NOMO-1 treated with dmso at 0.1 percent for 144 hours (cell line): ENCODE measurements around the gene PALD1.

Source experiments
- DNase-seq: peaks from one replicate; lab custom pipeline; 2025; ENCODE audit not compliant: unreplicated experiment; lab: John Stamatoyannopoulos, UW

PALD1 gene

DNA sequence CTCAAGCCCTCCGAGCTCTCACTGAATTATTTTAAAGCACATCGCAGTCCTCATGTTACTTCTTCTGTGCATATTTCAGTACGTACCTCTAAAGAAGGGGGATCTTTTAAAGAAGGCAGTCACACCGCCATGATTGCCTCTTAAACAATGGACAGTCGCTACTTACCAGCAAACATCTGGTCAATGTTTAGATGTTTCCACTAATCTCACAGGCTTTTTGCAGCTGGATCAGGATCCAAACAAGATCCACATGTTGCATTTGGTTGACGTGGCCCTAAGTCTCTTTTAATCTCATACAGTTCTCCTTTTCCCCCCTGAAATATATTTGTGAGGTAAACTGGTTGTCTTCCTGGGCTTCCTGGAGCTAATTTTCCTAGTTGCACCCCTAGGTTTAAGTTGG lies 74.0 kb downstream of the PALD1 start:
- DNase-seq = no peak

DNA sequence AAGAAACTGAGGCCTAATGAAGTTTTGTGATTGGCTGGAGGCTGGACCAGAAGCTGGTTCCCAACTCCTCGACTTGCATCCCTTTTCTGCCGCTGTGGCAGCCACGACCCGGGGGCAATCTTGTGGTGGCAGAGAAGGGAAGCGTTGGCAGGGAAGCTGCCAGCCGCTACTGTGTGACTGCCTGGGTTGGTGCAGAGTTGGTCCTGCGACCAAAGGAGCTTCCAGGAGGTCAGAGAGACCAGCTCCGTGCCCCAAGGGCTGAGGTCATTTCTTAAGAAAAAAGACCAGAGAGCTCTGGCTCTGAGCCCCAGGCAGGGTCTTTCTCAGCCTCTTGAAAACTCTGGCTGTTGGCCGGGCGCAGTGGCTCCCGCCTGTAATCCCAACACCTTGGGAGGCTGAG lies 76.8 kb downstream of the PALD1 start:
- DNase-seq = no peak

DNA sequence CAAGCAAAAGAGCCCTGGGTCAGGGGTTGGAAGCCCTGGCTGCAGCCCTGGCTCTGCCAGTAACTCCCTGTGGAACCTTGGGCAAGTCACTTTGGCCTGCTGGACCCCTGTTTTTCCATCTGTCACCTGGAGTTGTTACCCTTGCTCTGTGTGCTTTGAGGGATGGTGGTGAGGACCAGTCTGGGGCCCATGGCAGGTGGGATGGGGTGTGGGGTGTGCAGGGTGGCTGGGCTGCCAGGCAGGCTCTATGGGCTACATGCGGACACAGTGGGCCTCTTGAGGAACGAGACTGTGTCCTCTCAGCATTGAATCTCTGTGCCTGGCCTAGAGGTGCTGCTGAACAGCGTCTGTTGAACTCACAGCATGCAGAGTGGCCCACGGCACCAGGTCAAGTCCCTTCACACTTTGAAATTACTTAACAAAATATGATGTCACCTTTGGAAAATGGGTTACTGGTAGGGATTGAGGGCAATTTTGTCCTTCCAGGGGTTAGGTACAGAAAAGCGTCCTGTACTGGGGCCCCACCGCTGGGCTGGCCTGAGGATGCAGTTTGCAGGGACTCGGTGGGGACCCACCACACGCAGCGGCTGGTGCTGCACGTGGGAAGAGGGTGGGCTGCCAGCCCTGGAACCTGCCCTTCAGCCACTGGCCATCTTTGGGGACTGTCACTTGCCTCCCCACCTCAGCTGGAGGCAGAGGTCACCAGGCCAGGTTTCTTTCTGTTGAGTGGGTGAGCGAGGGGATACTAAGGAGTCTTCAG lies 78.7 kb downstream of the PALD1 start:
- no peak for DNase-seq

DNA sequence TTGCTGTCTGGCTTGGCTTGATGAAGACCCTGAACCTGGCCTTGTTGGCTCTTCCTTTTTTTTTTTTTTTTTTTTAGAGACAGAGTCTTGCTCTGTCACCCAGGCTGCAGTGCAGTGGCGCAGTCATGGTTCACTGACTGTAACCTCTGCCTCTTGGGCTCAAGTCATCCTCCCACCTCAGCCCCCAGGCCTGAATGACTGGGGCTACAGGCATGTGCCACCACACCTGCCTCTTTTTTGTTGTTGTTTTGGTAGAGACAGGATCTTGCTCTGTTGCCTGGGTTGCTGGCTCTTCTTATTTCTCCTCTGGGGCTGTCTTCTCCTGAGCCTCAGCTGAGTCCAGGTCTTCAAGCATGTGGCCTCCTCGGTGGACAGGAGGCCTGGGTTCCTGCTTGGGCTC lies 79.3 kb downstream of the PALD1 start:
- DNase-seq = no peak

DNA sequence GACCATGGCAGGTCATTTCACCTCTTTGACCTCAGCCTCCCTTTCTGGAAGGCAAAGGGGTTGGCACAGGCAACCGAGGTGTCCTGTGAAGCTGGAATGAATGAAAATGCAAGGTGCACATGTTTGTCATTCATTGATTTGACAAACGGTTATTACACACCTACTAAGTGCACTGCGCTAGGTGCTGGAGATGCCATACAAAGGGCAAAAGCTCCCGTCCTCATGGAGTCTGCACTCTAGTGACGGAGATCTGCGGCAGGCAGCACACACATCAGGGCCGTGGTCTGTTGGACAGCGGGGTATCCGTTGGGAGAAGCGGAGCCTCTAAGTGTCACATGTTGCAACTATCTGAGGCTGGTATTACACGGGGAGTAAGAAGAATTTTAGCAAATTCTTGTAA lies 79.7 kb downstream of the PALD1 start:
- DNase-seq = no peak

DNA sequence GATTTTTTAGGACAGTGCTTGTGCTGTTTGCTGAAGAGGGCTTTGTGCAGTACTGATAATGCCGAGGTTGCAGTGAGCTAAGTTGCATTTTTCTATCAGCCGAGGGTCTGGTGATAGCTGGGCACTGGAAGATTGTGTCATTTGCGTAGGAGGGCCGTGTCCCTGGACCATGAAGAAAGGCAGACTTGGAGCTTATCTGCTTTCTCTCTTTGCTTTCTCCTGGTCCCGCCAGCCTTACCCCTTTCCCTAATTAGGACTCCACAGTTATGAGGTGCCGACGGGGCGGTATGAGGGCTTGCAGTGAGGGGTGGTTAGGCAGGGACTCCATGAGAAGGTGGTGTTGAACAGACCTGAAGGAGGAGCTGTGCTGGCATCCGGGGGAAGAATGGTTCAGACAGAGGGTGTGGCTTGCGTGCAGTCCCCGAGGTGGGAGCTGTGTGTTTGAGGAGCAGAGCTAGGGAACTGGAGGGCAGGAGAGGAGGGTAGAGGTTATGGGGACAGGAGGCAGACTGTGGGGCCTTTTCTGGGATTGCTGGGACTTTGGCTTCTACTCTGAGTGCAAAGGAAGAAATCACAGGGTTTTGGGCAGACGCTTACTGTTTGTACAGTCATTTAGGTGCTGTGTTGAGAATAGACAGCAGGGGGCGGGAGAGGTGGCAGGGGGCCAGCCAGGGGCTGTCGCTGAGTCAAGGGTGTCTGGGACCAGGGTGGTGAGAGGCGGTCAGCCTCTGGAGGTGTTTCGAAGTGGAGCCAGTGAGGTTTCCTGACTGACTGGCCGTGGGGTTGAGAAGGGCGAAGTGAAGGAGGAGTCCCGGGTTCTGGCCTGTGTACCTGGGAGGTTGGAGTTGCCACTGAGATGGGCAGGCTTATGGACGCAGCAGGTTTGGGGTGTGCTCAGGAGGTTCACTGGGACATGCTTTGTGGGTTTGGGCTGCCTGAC lies 80.6 kb downstream of the PALD1 start:
- peak; percentile 62 for DNase-seq

DNA sequence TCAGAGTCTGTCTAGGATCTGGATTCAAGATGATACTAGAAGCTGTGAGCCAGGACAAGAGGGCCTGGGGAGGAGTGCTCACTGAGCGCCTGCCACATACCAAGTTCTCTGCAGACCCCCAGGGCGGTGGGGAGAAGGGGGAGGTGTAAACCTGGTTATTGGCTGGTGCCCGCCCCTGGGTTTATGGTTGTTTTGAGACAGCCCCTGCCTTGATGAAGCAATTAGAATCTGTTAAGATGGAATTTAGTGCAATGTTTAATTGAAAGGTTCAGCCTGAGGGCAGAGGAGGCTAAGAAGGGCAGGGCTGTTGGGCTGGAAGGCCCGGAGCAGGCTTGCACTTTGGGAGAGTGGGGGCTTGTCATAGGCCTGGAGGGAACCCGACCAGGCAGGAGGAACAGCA lies 81.3 kb downstream of the PALD1 start:
- no peak for DNase-seq

DNA sequence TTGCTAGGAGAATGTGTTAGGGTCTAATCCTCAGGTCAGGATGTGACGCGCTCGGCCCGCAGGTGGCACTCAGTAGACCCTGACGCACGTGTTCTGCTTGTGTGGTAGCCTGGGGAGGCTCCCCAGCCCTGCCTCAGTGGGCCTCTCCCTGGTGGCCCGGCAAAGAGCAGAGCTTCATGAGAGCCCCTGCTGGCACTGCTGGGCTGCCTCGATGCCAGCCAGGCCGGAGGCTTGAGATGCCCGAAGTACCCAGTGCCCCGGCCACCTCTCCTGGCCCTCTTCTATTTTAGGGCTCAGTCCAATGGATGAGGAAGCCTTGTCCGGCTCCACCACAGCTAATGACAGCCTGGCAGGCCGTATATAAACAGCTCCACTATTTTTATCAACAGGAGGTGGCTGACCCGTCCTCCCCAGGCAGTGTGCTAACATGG lies 82.0 kb downstream of the PALD1 start:
- no peak for DNase-seq

DNA sequence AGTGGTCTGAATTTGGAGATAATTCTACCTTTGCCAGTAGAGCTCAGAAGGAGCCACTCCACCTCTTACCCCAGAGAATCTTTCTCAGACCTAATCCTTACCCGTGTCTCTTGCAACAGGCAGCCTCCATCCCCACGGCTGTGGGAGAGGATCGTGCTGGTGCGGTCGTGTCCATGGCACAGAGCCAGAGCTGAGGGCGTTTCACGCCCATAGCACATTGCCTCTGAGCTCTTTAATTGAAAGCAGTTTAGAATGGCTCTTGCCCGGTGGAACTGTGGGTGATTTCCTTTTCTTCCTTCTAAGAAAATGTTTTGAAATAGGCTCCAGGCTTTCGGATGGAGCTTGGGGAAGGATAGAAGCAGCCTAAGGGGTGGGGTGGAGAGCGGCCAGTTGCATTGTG lies 82.5 kb downstream of the PALD1 start:
- DNase-seq = no peak

DNA sequence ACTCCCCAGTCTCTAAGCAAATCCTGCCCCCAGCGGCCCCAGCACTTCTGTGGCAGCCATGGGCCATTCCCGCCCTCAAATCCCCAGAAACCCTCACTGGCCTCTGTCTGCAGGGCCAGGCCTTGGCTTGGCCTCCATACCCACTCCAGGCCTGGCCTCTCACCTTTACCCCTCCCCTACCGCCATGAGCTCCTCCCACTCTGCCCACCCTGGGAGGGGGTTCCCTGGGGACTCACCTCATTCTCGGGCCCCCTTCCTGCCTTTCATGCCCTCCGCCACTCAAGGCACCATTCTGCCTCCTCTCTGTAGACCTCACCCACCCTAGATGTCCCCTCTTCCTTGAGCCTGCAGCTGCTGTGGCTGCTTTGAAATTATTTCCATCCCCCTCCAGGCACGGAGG lies 83.0 kb downstream of the PALD1 start:
- DNase-seq = no peak

DNA sequence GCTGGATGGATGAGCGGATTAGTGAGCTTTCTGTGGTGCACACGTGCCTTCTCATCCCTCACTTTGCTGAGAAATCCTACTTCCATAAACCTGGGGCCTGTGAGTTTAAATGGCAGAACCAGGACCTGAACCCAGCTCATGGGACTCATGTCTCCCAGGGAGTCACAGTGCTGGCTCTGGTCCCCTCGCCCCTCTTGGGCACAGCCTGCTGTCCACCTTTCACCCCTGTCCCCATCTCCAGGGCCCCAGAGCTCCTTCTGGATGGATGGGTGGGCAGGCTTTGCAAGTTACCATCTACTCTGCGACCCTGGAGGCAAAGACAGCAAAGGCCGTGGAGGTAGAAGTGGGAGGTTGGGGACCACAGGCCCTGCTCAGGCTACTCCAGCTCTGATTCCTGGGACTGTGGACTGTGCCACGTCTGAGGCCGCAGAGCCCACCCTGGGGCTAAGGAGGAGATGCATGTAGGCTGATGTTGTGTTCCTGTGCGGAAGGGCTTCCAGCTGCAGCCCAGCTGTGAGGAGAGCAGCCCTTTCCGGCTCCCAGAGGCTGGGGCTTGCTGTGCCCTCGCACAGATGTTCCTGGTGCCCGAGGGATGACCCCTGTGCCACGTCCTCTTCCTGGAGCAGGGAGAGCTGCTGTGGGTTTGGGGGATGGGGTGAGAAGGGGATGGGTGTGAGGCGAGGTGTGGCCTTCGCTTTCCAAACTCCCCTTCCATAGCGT lies 83.6 kb downstream of the PALD1 start:
- no peak for DNase-seq

DNA sequence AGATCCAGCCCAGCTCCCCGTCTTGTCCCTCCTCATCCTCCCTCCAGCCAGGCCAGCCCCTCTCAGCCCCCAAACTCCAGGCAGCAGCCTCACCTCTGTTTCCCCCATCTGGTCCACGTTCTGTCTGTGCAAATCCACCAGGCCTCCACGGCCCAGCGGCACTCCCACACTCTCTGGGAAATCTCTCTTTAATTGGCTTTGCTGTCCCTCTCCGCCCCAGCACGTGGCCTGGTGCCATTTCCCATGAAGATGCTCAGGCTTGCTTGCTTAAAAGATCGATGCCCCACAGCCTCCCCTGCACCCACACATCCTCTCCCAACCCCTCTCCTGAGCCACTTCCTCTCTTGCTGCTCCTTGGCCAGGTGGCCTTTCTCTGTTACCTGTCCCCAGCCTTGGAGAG lies 84.7 kb downstream of the PALD1 start:
- no peak for DNase-seq

DNA sequence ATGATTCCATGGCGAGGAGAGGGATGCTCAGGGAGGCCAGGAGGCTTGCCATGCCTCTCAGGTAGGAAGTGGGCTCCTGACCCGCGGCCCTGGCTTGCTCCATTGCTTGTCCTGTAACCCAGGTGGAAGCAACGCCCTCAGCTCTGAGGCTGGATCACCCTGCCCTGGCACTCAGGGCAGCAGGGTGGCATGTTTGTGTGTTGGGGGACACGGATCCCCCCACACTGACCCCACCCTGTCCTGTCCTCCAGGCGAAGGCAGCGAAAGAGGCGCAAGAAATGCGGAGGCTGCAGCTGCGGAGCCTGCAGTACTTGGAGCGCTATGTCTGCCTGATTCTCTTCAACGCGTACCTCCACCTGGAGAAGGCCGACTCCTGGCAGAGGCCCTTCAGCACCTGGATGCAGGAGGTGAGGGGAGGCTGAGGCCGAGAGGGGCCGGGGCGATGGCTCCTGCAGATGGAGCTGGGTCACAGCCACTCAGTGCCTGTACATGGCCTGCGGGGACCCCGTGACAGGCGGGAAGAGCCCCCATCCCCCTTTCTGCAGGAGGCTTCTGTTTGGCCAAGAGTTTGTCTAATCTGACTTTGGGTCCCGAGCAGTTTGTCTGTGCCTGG lies 85.7 kb downstream of the PALD1 start:
- DNase-seq = no peak

DNA sequence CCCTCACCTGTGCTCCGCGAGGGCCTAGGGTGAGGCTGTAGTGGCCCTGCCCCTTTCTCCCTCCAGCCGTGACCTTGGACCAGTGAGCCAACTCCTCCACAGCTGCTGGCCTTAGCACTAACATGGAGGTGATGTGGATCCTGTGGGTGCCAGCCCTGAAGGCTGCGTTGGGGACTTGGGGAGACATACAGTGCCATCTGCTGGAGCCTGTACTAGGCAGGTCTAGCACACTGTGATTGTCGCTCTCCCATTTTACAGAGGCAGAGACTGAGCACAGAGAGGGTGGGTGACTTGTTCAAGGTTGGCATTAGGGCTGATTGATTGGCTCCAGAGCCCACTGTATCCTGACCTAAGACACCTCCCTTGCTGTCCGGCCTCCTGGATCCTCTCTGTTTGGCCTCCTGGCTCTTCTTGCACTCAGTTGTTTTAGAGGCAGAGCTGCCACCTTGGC lies 86.4 kb downstream of the PALD1 start:
- no peak for DNase-seq

DNA sequence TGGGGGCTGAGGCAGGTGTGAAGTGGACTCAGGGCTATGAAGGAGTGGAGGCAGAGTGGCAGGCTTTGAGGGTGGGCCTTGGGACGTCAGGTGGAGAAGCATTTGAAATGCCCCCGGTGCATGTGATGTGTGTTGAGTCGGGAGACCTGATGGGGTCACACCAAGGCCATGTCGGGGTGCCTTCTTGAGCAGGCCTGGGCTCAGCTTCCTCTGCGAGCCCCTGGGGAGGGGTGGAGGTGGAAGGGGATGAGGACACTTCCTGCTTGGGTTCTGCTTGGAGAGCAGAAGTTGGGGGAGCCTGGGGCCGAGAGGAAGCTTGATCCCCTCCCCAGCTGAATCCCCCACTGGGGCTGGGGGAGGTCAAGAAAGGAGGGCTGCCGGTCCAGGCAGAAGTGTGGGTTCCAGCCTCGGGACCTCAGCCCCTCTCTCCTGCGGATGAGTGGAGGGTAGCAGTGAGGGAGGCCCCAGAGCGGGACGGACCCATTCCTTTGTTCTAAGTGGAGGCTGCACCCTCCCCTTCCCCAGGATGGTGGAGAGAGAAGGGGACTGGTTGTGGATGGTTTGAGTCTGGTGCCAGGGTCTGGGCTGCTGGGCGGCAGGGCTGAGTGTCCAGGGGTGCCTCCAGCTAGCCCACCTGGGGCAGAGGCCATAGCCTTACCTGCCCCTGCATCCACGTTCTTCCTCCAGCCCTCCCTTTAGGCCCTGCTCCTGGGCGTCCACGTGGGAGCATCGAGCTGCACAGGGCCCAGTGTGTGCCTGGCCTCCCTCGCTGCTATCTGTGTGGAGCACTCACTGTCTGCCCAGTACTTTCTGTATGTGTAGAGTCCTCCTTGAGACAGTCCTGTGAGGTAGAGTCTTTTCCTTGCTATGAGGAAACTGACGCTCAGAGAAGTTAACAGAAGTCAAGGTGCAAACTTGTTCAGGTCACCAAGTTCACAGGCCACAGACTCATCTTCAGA lies 87.3 kb downstream of the PALD1 start:
- DNase-seq = peak; percentile 17

DNA sequence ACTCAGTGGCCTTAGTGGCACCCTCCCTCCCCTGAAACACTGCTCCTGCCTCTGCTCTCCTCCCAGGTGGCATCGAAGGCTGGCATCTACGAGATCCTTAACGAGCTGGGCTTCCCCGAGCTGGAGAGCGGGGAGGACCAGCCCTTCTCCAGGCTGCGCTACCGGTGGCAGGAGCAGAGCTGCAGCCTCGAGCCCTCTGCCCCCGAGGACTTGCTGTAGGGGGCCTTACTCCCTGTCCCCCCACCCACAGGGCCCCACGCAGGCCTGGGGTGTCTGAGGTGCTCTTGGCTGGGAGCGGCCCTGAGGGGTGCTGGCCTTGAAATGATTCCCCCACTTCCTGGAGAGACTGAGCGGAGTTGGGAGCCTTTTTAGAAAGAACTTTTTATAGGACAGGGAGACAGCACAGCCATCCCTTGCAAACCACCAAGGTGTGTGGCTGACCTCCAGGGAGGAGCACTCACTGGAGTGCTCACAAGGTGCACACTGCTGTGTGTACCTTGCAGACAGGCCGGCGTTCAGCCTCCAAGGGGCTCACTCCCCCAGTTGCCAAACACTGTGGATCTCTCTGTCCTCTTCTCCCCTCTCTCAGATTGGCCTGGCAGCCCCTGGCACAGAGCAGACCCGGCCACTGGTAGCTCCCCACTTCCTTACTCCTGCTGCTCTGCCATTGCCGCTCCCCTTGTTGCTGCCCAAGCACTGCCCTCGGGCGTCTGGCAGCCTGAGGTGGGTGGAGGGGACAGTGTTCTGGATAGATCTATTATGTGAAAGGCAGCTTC lies 88.1 kb downstream of the PALD1 start:
- DNase-seq = no peak

DNA sequence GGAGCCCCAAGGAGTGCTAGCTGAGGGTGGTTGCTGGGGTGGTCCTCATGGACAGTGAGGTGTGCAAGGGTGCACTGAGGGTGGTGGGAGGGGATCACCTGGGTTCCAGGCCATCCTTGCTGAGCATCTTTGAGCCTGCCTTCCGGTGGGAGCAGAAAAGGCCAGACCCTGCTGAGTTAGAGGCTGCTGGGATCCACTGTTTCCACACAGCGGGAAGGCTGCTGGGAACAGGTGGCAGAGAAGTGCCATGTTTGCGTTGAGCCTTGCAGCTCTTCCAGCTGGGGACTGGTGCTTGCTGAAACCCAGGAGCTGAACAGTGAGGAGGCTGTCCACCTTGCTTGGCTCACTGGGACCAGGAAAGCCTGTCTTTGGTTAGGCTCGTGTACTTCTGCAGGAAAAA lies 89.0 kb downstream of the PALD1 start:
- no peak for DNase-seq

DNA sequence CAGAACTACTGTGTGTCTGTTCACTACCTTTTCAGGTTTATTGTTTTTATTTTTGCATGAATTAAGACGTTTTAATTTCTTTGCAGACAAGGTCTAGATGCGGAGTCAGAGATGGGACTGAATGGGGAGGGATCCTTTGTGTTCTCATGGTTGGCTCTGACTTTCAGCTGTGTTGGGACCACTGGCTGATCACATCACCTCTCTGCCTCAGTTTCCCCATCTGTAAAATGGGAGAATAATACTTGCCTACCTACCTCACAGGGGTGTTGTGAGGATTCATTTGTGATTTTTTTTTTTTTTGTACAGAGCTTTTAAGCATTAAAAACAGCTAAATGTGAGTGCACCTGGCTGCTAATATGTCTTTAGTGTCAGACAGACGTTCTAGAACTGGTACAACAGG lies 89.5 kb downstream of the PALD1 start:
- no peak for DNase-seq

DNA sequence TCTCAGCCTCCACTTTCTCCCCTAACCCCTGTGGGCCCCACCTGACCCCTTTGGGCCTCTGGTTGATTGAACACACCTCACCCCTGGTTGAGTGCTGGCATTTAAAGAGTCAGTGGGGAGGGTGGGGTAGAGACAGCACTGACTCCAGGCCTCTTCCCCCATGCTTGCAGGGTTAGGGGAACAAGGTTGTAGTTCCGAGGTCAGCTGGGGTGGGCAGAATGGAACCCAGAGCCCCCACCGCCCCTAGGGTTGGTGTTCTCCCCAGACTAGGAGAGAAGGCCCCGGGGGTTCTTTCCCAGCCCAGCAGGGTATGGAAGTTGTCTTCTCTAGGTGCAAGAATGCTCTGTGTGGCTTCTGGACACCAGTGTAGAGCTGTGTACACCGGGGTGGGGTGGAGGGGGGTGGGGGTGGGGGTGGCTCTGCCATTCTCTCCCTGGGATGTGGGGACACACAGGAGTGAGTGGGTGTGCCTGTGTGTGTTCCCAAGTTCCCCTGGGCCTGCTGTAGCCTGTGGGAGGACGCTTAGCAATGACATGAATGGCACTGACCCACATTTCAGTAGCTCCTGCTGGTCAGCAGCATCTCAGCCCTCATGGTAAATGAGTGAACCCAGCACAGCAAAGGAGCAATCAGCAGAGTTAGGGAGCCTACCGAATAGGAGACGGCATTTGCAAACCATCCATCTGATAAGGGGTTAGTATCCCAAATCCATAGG lies 90.4 kb downstream of the PALD1 start:
- DNase-seq = no peak
